Measurements from ENCODE around the gene HBE1.
"Not testable (repeated sequence)": the region's sequence is repeated elsewhere in the genome, so short reads cannot be mapped to it uniquely, and the experiment has no call there.

Gene HBE1

DNA sequence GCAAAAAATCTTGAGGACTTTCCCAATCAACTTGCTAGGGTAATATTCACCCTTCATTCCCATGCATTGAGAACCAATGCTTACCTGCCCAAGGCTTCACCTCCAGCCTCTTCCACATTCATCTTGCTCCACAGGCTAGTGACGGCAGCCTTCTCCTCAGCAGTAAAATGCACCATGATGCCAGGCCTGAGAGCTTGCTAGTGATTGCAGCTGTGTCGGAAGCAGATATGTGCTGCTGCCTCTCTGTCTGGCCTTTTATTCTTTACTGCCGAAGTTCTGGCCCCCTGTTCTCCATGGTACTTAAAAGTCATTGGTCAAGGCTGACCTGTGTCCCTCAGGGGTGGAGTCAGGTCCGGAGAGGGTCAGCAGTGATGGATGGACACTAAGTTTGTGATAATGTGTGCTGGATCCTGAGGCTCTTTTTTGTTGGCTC is at the start of gene HBE1:
HBE1 (minus strand) TSS at position 231 of the 433 bp plus-strand sequence; CDS start at position 176, 55 bp downstream.
- H3K4me3 ChIP-seq (ENCODE audit: low read depth, low read length), result no peak within 1 kb of the TSS

DNA sequence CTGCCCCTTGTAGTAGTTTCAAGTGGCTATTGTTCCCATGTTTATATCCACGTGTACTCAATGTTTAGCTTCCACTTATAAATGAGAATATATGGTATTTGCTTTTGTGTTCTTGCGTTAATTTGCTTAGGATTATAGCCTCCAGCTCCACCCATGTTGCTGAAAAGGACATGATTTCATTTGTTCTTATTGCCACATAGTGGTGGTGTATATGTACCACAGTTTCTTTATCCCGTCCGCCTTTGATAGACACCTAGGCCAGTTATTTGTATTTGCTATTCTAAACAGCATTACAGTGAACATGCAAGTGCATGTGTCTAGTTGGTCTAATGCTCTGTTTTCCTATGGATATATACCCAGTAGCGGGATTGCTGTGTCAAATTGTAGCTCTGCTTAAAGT is 47.5 kb upstream of the HBE1 start:
- H3K4me3 ChIP-seq (ENCODE audit: low read depth, low read length), result no peak overlapping the region

DNA sequence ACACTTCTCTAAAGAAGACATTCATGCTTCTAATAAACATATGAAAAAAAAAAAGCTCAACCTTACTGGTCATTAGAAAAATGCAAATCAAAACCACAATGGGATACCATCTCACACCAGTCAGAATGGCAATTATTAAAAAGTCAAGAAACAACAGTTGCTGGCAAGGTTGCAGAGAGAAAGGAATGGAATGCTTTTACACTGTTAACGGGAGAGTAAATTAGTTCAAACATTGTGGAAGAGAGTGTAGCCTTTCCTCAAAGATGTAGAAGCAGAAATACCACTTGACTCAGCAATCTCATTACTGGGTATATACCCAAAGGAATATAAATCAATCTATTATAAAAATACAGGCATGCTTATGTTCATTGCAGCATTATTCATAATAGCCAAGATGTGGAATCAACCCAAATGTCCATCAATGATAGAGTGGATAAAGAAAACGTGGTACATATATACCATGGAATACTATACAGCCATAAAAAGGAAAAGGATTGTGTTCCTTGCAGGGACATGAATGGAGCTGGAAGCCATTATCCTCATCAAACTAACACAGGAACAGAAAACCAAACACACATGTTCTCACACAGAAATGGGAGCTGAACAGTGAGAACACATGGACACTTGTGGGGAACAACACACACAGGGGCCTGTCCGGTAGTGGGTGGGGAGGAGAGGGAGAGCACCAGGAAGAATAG is 43.7 kb upstream of the HBE1 start:
- H3K4me3 ChIP-seq (ENCODE audit: low read depth, low read length), result not testable (repeated sequence)

DNA sequence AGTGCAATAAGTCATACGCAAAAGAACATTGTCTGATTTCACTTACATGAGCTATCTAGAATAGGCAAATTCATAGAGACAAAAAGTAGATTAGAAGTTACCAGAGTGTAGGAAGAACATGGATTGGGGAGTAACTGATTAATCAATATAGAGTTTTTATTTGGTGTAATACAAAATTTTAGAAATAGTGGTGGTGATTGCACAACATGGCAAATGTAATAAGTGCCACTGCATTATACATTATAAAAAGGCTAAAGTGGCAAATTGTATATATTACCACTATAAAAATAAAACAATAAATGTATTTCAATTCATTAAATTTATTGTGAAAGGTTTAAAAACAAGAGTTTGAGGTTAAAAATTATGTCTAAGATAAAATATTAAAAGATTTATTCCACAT is 40.7 kb upstream of the HBE1 start:
- H3K4me3 ChIP-seq (ENCODE audit: low read depth, low read length), result no peak overlapping the region

DNA sequence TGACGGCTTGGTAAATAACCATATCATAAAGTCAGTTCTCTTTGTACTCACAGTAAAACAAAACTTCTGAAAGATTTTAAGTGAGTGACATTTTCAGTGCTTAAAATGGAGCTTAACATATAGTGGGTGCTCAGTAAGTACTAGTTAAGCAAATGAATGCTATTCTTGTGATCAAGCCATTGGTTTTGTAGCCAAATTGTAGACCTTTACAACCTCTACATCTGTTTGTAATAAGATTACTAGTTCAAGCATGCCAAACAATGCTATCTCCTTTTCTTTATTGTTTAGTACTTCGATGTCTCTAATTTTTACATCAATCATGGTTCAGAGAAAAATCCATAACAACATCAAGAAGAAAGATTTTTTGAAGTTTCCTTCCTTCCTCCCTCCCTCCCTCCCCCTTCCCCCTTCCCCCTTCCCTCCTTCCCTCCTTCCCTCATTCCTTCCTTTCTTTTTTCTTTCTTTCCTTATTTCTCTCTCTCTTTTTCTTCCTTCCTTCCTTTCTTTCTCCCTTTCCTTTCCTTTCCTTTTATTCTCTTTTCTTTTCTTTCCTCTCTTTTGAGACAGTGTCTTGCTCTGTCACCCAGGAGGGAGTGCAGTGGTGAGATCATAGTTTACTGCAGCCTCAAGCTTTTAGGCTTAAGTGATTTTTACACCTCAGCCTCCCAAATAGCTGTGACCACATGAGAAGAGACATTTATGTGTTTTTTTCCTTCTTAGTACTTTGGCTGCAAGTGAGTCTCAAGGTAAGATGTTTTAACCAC is 37.7 kb upstream of the HBE1 start:
- H3K4me3 ChIP-seq (ENCODE audit: low read depth, low read length), result no peak overlapping the region

DNA sequence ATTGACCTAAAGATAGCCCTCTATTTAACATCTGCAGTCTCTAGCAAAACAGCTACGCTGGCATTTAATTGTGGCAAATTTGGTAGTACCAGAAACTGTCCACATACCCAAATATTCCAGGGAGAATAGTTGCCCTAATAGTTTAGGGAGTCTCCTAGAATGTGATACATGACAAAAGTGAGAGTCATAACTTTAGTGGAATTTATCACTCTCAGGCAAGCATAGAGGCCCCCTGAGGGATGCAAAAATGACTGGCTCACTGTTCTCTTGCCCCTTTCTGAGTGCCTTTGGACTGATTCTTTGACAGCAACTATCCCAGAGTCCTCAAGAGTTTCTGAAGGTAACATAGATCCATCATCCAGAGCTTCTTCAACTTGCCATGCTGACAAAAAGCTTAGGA is 34.3 kb upstream of the HBE1 start:
- no peak overlapping the region for H3K4me3 ChIP-seq (ENCODE audit: low read depth, low read length)

DNA sequence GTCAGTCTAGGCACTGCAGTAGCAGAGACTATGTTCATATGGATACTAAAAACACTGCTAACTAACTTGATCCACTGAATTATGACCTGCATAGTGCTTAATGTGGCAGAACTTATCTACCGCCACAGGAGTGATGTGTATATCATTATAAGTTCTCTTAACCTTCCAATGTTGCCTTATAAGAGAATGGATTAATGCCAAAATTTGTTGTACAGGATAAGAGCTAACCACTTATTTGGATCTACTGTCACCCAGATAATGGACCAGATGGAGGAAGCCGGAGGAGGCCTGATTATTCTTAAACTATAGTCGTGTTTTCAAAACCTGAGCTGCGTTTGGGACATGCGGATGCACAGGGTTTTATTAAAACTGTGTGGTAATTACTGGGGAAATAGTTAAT is 33.9 kb upstream of the HBE1 start:
- no peak overlapping the region for H3K4me3 ChIP-seq (ENCODE audit: low read depth, low read length)

DNA sequence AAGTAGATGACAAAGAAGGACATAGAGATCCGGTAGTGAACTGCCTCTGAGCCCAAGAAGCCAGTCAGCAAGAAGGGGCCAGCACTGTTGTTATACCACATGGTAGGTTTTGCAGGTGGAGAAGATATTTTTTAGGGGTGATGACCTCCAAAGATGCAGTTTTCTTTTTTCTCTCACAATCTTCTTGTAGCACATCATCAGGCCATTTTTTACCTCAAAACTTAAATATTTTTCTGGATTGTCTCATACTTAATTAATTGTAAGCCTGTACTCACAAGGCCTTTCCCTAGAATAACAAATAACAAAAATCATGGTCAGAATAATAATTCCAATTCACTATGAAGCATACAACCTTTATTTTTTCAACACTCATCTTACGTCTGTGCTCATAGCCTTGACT is 32.1 kb upstream of the HBE1 start, which contains the start of gene OR51B4:
OR51B4 (minus strand) TSS at position 101 of the 400 bp plus-strand sequence; CDS start at position 101, 0 bp downstream.
- no peak within 1 kb of the TSS for H3K4me3 ChIP-seq (ENCODE audit: low read depth, low read length)

DNA sequence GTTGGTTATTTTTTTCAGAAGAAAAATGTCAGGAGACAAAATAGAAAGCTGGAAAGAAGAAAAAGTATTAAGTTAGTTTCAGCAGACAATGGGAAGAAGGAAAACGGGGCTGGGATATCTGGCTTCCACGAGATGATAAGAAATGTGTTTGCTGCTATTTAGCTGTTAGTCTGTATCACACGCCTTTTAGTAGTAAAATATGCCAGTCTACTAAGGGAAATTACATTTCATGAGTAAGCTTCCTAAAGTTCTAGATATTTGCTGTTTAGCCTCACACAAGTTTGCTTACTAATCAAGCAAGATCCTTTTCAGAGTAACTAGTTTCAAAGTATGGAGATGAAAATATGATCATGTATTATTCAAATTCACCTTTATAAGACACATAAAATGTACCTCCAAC is 30.5 kb upstream of the HBE1 start:
- H3K4me3 ChIP-seq (ENCODE audit: low read depth, low read length), result no peak overlapping the region

DNA sequence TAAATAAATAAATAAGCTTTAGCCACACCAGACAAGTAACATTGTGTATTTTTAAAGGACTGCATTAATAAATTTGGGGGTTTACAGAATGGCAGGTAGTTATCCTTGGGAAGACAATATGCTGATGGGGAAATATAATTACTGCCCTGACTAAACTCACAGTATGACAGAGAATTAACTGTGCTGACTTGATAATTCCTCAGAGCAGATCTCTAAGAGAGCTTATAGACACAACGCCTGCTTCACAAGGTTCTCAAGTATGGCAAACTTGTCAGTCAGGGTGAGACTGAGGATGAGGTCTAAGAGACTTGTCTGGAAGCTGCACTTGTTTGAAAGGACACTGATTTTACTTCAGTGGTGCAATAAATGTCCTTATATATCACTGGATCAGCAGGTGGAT is 28.7 kb upstream of the HBE1 start:
- H3K4me3 ChIP-seq (ENCODE audit: low read depth, low read length), result no peak overlapping the region

DNA sequence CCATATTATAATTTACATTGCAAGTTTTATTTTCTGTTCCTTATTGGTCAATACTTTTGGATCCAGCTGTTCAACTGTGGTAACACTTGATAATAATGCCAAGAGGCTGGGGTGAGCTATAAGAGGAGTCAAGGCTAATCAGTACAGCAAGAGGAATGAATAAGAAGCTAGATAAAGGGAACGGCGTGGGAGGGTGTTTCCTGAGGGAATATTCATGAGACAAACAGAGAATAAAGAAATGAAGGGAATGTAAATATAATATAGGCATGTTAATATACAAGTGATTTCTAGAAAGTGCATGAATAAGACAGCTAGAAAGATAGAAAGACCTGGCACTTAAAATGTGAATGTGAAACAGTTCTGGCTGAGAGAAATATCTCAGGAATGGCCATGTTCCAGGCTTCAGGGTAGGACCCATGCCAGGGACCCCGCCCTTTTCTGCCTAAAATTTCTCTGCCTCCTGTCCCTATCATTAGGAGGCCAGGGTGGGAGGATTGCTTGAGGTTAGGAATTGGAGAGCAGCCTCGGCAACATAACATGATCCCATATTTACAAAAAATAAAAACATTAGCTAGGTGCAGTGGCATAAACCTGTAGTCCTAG is 28.1 kb upstream of the HBE1 start:
- H3K4me3 ChIP-seq (ENCODE audit: low read depth, low read length), result no peak overlapping the region

DNA sequence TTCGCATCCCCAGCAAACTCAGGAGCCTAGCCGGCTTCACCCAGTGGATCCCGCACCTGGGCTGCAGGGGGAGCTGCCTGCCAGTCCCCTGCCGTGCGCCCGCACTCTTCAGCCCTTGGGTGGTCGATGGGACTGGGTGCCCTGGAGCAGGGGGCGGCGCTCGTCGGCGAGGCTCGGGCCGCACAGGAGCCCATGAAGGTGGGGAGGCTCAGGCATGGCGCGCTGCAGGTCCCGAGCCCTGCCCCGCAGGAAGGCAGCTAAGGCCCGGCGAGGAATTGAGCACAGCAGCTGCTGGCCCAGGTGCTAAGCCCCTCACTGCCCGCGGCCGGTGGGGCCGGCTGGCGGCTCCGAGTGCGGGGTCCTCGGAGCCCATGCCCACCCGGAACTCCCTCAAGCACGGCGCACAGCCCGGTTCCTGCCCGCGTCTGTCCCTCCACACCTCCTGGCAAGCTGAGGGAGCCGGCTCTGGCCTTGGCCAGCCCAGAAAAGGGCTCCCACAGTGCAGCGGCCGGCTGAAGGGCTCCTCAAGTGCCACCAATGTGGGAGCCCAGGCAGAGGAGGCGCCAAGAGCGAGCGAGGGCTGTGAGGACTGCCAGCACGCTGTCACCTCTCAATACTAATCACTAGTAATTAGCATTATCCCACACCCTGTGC is 24.7 kb upstream of the HBE1 start:
- H3K4me3 ChIP-seq (ENCODE audit: low read depth, low read length), result not testable (repeated sequence)

DNA sequence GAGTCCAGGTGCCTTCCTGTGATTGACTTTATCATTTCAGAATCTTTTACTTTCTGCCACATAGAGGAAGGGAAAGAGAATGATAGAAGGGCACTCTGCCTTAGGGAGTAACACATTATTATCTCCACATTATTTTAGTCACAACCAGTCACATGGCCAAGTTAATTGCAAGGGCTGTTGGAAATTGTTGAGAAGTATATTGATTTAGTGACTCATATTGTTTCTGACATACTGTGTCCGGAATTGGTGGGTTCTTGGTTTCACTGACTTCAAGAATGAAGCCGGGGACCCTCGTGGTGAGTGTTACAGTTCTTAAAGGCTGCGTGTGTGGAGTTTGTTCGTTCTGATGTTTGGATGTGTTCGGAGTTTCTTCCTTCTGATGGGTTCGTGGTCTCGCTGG is 23.3 kb upstream of the HBE1 start:
- H3K4me3 ChIP-seq (ENCODE audit: low read depth, low read length), result no peak overlapping the region

DNA sequence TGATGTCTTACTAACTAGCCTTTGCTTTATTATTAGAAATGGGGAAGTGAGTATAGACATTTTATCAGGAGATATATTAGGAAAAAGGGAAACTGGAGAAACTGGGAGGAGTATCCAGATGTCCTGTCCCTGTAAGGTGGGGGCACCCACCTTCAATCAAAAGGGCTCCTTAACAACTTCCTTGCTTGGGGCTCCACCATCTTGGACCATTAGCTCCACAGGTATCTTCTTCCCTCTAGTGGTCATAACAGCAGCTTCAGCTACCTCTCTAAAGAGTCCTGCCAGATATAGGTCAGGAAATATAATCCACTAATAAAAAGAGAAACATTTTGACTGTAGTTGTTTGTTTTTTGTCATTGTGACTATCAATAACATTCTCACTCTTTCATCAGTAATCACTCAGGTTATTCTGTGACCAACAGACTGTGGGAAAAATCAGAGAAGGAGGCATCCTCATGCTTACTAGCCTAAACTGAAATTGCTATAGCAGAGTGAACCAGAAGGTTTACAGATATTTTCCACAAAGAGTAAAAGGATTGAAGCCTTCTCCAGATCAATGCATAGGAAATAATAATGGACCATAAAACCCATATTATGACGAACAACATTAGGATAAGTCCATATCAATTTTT is 21.6 kb upstream of the HBE1 start:
- no peak overlapping the region for H3K4me3 ChIP-seq (ENCODE audit: low read depth, low read length)

DNA sequence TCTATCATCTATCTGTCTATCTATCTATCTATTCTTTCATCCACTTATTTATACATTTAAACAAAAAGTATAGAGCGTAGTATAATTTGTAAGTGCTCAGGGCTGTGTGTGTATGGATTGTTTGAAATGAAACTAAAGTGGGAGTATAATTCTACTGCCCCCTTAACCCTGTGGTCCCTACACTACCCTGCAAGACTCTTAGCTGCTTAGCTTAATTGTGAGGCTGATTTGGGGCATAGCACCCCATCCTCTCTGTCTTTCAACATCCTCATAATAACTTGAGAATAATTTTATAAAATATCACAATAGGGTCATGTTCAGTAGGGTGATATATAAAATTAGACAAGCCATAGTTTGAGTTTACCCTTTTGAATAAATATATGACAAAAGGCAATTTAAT is 20.4 kb upstream of the HBE1 start:
- H3K4me3 ChIP-seq (ENCODE audit: low read depth, low read length), result no peak overlapping the region

DNA sequence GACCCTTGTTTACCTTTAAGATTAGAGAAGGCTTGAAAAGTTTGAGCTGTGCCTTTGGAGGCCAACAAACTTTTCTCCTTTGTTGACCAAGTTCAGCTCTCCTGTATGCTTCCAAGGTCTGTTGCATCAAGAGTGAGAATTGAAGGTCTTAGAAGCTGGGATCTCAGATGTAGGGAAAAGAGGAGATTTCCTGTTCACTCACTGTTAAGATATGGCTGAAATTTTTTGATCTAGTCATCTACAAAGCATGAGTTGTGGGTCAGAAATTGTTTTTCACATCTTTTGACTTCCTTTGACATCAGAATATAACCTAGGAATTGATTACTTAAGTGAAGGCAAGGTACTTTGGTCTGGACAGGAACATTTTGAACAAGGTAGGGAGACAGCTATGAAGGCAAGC is 20.0 kb upstream of the HBE1 start:
- no peak overlapping the region for H3K4me3 ChIP-seq (ENCODE audit: low read depth, low read length)

DNA sequence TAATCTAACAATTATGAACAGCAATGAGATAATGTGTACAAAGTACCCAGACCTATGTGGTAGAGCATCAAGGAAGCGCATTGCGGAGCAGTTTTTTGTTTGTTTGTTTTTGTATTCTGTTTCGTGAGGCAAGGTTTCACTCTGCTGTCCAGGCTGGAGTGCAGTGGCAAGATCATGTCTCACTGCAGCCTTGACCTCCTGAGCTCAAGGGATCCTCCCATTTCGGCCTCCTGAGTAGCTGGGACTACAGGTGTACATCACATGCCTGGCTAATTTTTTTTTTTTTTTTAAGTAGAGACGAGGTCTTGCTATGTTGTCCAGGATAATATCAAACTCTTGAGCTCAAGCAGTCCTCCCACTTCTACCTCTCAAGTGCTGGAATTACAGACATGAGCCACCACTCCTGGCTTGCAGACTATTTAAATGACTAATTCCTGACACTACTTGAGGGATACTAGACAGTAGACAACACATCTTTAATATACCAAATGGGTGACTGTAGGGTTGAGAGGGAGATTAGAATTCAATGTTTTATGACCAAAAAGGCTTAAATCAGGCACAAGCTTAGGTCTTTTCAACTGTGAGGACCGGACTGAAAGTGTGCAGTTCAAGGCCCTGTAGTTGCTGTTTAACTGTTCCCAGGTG is 19.3 kb upstream of the HBE1 start:
- no peak overlapping the region for H3K4me3 ChIP-seq (ENCODE audit: low read depth, low read length)

DNA sequence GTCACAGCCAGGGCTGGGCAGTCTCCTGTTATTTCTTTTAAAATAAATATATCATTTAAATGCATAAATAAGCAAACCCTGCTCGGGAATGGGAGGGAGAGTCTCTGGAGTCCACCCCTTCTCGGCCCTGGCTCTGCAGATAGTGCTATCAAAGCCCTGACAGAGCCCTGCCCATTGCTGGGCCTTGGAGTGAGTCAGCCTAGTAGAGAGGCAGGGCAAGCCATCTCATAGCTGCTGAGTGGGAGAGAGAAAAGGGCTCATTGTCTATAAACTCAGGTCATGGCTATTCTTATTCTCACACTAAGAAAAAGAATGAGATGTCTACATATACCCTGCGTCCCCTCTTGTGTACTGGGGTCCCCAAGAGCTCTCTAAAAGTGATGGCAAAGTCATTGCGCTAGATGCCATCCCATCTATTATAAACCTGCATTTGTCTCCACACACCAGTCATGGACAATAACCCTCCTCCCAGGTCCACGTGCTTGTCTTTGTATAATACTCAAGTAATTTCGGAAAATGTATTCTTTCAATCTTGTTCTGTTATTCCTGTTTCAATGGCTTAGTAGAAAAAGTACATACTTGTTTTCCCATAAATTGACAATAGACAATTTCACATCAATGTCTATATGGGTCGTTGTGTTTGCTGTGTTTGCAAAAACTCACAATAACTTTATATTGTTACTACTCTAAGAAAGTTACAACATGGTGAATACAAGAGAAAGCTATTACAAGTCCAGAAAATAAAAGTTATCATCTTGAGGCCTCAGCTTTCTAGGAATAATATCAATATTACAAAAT is 18.6 kb upstream of the HBE1 start:
- H3K4me3 ChIP-seq (ENCODE audit: low read depth, low read length), result no peak overlapping the region

DNA sequence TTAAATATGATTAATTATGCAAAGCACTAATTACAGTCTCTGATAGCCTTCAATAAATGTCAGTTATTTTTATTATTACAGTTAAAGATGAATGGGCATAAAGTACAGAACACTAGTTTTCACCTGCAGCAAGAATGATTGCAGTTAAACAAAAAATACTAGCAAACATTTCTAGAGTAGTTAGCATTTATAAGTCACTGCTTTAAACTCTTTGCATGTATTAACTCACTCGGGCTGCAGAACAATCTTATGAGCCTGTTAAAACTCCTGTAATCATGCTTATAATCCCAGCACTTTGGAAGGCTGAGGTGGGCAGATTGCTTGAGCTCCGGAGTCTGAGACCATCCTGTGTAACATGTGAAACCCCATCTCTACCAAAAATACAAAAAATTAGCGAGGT is 17.2 kb upstream of the HBE1 start:
- H3K4me3 ChIP-seq (ENCODE audit: low read depth, low read length), result no peak overlapping the region

DNA sequence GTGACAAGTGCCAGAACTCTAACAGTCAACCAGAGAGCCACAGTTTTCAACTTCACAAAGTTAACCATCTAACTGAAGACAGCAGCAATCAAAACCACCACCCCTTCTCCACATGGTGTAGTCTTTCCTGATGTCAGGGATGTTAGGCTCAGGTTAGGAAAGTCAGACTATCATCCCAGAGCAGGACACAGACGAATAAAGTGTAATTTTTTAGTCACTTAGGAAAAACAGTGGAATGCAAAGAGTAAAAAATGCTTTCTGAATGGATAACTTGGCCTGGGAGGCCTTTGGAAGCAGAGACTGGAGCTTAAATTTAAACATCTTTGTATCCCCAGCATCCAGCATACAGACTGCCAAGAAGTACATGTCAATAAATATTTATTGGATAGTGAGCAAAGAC is 16.6 kb upstream of the HBE1 start:
- no peak overlapping the region for H3K4me3 ChIP-seq (ENCODE audit: low read depth, low read length)

Measured in iPS-11a (cell line).